IPS-NIHi11 (cell line): ENCODE measurements around the gene CAMTA1.

Experiments used
- DNase-seq: peaks from one replicate; pipeline ENCODE4 v3.0.0; 2012; ENCODE audit warnings: mixed read lengths, low spot score

The CAMTA1 gene

DNA sequence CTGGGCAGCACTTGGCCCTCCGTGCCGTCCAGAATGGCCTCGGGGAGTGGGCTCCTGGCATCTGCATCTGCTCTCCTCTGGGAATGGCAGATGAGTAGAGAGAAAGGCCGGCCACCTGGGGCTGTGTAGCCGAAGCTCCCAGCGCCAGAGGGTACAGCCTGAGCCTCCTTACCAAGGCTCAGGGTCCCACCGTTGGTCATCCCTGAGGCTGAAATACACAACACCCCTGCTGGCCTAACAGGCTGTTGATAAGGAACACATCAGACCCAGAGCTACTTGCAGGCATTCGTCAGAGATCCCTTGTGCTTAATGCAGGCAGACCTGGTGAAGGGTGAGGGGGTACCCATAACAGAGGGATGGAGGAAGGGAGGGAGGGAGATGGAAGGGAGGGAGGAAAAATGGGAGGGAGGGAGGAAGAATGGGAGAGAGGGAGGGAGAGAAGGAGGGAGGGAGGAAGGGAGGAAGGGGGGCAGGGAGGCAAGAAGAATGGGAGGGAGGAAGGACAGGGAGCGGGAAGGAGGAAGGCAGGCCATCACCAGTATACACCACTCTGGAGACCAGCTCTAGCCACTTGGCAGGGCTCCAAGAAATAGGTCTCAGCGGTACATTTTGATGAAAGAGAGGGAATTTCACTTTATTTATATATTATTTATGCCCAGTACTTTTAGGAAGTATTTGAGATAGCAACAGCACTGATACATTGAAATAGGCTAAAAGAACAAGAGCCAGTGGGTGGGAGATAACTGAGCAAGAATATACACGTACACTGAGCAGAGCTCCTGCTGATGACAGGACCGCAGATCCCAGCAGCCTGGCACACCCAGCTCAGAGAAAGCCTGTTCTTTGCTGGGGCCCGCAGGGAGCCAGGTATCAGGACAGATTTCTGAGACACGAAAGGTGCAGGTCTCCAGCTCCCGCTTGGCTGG lies 670.8 kb downstream of the CAMTA1 start:
- no peak for DNase-seq

GRCh38 chr1:7456722-7457082 lies 671.4 kb downstream of the CAMTA1 start:
- peak; percentile 72 for DNase-seq

GRCh38 chr1:7457811-7458210 lies 672.6 kb downstream of the CAMTA1 start:
- no peak for DNase-seq

DNA sequence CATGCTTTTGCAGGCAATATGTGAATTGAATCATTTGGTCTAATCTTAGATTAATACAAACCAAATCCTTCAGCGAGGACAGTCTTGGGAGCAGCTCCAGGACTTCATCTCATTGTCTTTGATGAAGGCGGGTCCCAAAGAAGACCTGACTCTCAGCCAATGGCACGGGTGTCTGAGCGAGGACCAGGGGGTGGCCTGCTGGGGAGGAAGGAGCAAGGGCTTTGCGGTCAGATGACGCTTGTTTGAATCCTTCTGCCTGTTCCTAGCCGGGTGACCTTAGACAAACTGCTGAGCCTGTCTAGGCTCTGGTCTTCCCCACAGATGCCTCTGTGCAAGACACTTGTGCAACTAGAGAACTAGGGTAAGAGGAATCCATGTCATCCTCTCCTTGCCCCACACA lies 673.7 kb downstream of the CAMTA1 start:
- no peak for DNase-seq

GRCh38 chr1:7459914-7460313 lies 674.7 kb downstream of the CAMTA1 start:
- no peak for DNase-seq

GRCh38 chr1:7460807-7461206 lies 675.6 kb downstream of the CAMTA1 start:
- DNase-seq, result no peak

GRCh38 chr1:7462617-7463016 lies 677.4 kb downstream of the CAMTA1 start:
- DNase-seq, result no peak

- no peak for DNase-seq
Measured at GRCh38 chr1:7463526-7463925, 678.3 kb downstream of the CAMTA1 start.

DNA sequence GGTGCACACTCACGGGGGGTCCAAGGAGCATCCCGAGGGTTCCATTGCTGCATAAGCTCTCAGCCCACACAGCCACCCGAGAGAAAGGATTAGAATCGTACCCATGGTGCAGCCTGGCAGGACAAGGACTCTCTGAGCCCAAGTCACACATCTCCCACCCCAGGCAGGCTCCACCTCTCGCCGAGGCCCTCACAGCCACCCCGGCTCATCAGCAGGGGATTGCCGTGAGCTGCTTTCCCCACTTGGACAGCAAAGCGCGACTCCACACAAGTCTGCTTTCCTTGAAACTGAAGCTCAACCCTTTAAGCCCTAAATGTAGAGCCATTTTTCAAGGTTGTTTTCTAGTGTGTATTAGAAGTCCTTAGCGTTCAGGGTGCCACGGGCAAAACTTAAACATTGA lies 679.5 kb downstream of the CAMTA1 start:
- no peak for DNase-seq

- DNase-seq, result no peak
Measured at GRCh38 chr1:7467476-7468175, 682.4 kb downstream of the CAMTA1 start.

DNA sequence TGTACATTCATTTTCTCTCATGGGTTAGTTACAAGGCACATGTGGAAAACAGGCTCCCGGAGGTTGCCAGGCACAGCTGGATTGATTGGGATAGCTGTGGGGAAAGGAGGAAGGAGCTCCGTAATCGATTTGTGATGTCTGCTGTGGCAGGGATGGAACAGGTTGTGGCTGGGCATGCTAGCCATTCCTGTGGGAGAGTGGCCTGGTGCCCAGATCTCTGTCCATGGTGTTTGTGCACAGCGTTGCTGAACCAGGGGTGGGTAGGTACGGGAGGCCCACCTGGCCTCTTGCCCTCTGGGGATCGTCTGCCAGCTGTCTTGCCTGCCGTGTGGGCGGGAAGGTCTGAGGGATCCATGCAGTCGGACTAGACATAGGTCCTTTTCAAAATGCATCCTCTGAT lies 683.0 kb downstream of the CAMTA1 start:
- no peak for DNase-seq

GRCh38 chr1:7469255-7469938 lies 684.1 kb downstream of the CAMTA1 start:
- DNase-seq, result no peak

DNA sequence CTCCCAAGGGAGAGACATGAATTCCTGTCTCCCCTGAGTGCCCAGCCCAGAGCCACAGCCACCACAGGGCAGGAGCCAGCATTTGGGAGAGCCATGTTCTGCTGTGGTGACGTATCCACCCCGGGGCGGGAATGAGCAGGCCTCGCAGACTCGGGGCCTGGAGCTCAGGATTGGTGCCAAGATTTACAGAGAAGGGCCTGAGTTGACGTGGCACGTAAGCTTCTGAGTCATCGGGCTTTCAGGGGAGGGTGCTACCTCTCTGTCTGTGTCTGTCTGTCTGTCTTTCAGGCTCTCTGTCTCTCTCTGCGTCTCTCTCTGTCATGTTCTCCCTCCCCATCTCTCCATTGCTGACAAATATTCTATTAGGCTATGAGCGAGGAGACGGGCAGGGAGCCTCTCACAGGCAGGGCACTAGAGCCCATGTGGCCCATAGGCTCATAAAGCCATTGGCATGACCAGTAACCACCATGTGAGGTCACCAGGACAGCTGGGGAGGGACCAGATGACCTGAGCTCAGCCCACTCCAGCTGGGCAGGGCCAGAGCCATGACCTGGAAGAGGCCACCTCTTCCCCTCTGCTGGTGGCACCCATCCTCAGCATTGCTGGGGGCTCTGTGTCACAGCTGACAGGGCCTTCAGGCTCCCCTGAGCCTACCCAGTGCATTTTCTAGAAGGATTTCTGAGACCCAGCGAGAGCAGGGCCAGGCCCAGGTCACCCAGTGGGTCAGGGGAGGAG lies 685.8 kb downstream of the CAMTA1 start:
- DNase-seq, result no peak

GRCh38 chr1:7471836-7472235 lies 686.6 kb downstream of the CAMTA1 start:
- DNase-seq, result no peak

DNA sequence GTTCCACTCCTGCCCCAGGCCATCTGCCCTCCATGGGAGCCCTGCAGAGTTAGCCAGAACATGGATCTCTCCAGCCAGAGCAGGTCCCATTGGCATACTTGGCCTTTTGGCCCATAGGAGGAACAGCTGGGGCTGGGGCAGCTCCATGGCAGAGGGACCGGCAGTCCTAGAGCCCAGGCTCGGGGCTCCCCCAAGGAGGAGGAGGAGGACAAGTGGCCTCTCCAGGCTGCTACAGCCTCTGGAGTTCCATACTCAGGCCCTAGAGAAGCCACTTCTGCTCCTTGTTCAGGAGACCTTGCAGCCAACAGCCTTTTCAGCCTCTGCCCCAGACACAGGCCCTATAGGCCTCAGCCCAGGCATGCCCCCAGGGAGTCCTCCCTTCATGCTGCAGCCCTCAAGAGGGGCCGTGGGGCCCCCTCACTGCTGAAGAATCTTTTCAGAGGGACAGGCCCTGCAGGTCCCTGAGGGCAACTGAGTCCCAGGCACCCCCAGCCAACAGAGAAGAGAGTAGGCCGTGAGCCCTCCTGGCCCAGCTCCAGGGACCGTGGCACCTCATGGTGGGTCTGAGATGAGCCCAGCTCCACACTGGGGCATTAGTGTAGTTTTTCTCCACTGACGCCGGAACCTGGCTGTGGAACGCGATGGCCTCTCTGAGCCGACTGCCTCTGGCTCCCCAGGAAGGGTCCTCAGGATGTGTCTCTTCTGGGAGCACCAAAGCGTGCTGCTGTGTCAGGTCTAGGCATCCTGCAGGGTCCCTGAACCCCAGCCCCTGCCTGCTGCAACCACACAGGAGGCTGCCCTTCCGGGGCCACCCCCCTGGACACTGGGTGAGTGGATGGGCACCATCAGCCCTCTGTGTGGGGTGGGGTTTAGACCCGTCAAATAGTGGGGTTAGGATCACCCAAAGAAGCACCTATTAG lies 688.2 kb downstream of the CAMTA1 start:
- DNase-seq, result no peak

DNA sequence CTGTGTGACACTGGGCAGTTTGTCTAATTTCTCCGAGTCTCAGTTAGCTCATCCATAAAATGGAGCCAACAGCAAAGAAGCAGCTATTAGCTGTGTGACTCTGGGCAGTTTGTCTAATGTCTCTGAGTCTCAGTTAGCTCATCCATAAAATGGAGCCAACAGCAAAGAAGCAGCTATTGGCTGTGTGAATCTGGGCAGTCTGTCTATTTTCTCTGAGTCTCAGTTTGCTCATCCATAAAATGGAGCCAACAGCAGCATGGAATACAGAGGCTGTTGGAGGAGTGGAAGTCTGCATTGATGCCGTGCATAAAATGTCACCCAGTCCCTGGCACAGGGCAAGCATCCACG lies 688.9 kb downstream of the CAMTA1 start:
- no peak for DNase-seq

- DNase-seq, result peak; percentile 63
Measured at GRCh38 chr1:7474786-7475502, 689.7 kb downstream of the CAMTA1 start.

- DNase-seq, result no peak
Measured at GRCh38 chr1:7475691-7476090, 690.4 kb downstream of the CAMTA1 start.

DNA sequence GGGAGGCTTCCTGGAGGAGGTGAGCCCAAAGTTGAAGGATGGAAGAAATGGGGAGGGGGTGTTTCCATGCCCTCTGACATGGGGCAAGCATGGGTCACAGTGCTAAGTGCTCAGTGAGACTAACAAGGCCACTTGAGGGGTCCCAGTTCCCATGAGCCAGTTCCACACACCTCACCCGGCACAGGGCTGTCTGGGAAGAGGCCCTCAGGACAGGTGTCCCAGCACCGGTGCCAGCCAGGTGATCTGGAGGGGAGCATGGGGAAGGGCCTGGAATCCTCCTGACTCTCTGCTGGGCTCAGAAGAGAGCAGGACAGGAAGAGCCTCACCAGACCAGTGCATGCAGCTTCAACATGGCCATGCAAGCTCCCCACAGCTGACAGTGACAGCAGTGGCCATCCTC lies 691.1 kb downstream of the CAMTA1 start:
- no peak for DNase-seq

DNA sequence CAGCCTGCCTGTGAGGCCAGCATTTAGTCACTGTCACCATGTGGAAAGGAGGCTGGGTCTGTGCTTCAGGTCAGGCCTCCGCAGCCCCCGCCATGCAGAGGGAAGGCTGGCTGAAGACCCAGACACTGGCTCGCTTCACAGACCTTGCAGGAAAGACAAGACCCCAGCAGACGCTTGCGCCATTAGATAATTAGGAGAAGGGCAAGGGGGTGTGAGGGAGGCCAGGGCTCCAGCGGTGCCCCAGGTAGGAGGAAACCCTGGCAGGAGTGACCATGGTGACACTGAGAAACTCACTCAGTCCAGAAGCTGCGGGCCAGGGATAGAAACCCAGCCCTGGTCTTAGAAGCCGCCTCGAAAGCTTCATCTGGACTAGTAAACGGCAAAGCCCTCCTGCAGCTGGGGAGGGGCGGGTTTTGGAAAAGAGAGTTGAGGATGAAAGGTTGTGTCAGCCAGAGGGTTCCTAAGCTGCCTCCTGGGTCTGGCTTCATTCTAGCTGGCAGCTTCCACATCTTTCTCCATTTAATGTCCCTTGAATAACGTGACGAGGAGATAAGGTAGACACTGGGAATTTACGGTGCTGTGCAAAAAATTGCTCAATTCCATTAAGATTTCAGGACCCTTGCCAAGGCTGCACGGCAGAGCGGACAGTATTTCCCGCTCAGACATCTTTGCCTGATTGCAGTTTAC lies 691.8 kb downstream of the CAMTA1 start:
- DNase-seq, result no peak
